ENCODE data around the gene SHROOM4.

Gene SHROOM4

DNA sequence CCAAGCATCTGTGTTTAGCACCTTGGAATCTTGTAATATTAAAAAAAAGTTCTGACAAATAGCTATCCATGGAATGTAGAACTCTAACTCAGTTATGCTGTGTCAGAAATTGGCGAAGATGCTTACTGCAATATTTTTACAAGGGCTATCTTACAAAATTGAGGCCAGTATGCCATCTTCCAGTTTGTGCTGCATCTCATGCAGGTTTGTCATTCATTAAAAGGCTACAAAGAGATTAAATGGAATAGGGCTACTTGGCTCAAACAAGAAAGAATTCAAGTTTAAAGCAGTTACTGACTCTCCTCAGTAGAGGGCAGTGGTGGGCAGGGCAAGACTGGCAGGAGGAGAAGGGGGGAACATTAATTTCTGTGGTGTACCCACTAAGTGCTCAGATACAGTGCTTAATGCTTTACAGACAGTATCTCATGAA lies 66.5 kb downstream of the SHROOM4 start:
- no peaks in the 10 kb centered on the region for H3K36me3 ChIP-seq (ENCODE audit: insufficient read depth, low read length)
- DNase-seq (peak; percentile 11), ATAC-seq (ENCODE audit: insufficient read depth, low read depth) (no peak)
- H3K9ac ChIP-seq (ENCODE audit: low read depth, low read length): no peak overlapping the region
- H4K20me1 ChIP-seq (ENCODE audit: insufficient read depth, low read length): no peaks in the 10 kb centered on the region
- TF ChIP-seq EZH2 (IDR thresholded peaks at IDR 0.05; ENCODE audit: borderline replicate concordance, low read depth, low read length, severe bottlenecking): no peak
- peak; percentile 66 for TF ChIP-seq CTCF (IDR thresholded peaks at IDR 0.05; ENCODE audit: borderline replicate concordance, extremely low read depth, low read length, poor library complexity, severe bottlenecking)
- H3K79me2 ChIP-seq (ENCODE audit: insufficient read depth, low read length): no peaks in the 10 kb centered on the region
- no peaks in the 10 kb centered on the region for H3K27me3 ChIP-seq (ENCODE audit: insufficient read depth, low read length, poor library complexity)
- no peak overlapping the region for H3K4me3 ChIP-seq (ENCODE audit: low read depth in 1 of 2, low read length in 2 of 2)
- no peak overlapping the region for H2AFZ ChIP-seq (ENCODE audit: low read depth, low read length)
- H3K27ac ChIP-seq (ENCODE audit: low read length): no peak overlapping the region
- no peaks in the 10 kb centered on the region for H3K9me3 ChIP-seq (ENCODE audit: insufficient read depth, low read length, severe bottlenecking)
- no peaks in the 10 kb centered on the region for H3K4me1 ChIP-seq (ENCODE audit: insufficient read depth, low read length)
- H3K4me2 ChIP-seq (ENCODE audit: insufficient read depth, low read length): no peak overlapping the region

DNA sequence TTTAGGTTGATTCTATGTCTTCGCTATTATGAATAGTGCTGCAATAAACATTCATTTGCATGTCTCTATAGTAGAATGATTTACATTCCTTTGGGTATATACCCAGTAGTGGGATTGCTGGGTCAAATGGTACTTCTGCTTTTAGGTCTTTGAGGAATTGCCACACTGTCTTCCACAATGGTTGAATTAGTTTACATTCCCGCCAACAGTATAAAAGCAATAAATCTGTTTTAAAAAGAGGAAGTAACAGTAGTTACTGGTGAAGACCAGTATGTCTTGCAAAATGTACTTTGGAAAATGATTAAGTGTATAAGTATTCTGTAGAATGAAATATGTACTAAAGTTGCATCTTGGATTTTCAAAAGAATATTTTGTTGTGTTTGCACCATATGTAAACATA lies 77.3 kb downstream of the SHROOM4 start:
- no peak overlapping the region for H3K4me3 ChIP-seq (ENCODE audit: low read depth in 1 of 2, low read length in 2 of 2)
- H3K9me3 ChIP-seq (ENCODE audit: insufficient read depth, low read length, severe bottlenecking): no peaks in the 10 kb centered on the region
- H2AFZ ChIP-seq (ENCODE audit: low read depth, low read length): no peak overlapping the region
- ATAC-seq (ENCODE audit: insufficient read depth, low read depth) (no peak), DNase-seq (no peak)
- no peak overlapping the region for H3K9ac ChIP-seq (ENCODE audit: low read depth, low read length)
- H3K27ac ChIP-seq (ENCODE audit: low read length): no peak overlapping the region
- H4K20me1 ChIP-seq (ENCODE audit: insufficient read depth, low read length): no peaks in the 10 kb centered on the region
- no peak overlapping the region for H3K4me2 ChIP-seq (ENCODE audit: insufficient read depth, low read length)
- H3K27me3 ChIP-seq (ENCODE audit: insufficient read depth, low read length, poor library complexity): no peaks in the 10 kb centered on the region
- no peaks in the 10 kb centered on the region for H3K4me1 ChIP-seq (ENCODE audit: insufficient read depth, low read length)
- no peaks in the 10 kb centered on the region for H3K36me3 ChIP-seq (ENCODE audit: insufficient read depth, low read length)
- no peaks in the 10 kb centered on the region for H3K79me2 ChIP-seq (ENCODE audit: insufficient read depth, low read length)
- no peak for TF ChIP-seq EZH2 (IDR thresholded peaks at IDR 0.05; ENCODE audit: borderline replicate concordance, low read depth, low read length, severe bottlenecking)
- no peak for TF ChIP-seq CTCF (IDR thresholded peaks at IDR 0.05; ENCODE audit: borderline replicate concordance, extremely low read depth, low read length, poor library complexity, severe bottlenecking)

- H3K4me1 ChIP-seq (ENCODE audit: insufficient read depth, low read length): no peaks in the 10 kb centered on the region
- no peak overlapping the region for H2AFZ ChIP-seq (ENCODE audit: low read depth, low read length)
- ATAC-seq (ENCODE audit: insufficient read depth, low read depth): no peak
- H3K79me2 ChIP-seq (ENCODE audit: insufficient read depth, low read length): no peaks in the 10 kb centered on the region
- no peak overlapping the region for H3K9ac ChIP-seq (ENCODE audit: low read depth, low read length)
- TF ChIP-seq EZH2 (IDR thresholded peaks at IDR 0.05; ENCODE audit: borderline replicate concordance, low read depth, low read length, severe bottlenecking) (no peak), CTCF (IDR thresholded peaks at IDR 0.05; ENCODE audit: borderline replicate concordance, extremely low read depth, low read length, poor library complexity, severe bottlenecking) (no peak)
- DNase-seq: no peak
- no peak overlapping the region for H3K4me3 ChIP-seq (ENCODE audit: low read depth in 1 of 2, low read length in 2 of 2)
- H3K27me3 ChIP-seq (ENCODE audit: insufficient read depth, low read length, poor library complexity): no peaks in the 10 kb centered on the region
- no peak overlapping the region for H3K4me2 ChIP-seq (ENCODE audit: insufficient read depth, low read length)
- H4K20me1 ChIP-seq (ENCODE audit: insufficient read depth, low read length): no peaks in the 10 kb centered on the region
- H3K36me3 ChIP-seq (ENCODE audit: insufficient read depth, low read length): no peaks in the 10 kb centered on the region
- H3K9me3 ChIP-seq (ENCODE audit: insufficient read depth, low read length, severe bottlenecking): no peaks in the 10 kb centered on the region
- no peak overlapping the region for H3K27ac ChIP-seq (ENCODE audit: low read length)
Observed at GRCh38 chrX:50726296-50726695, 87.7 kb downstream of the SHROOM4 start.

- Histone ChIP-seq H4K20me1 (ENCODE audit: insufficient read depth, low read length) (no peaks in the 10 kb centered on the region), H3K9ac (ENCODE audit: low read depth, low read length) (no peak overlapping the region), H3K79me2 (ENCODE audit: insufficient read depth, low read length) (no peaks in the 10 kb centered on the region), H2AFZ (ENCODE audit: low read depth, low read length) (no peak overlapping the region), H3K36me3 (ENCODE audit: insufficient read depth, low read length) (no peaks in the 10 kb centered on the region), H3K9me3 (ENCODE audit: insufficient read depth, low read length, severe bottlenecking) (no peaks in the 10 kb centered on the region), H3K4me1 (ENCODE audit: insufficient read depth, low read length) (no peaks in the 10 kb centered on the region), H3K4me3 (ENCODE audit: low read depth in 1 of 2, low read length in 2 of 2) (no peak overlapping the region), H3K4me2 (ENCODE audit: insufficient read depth, low read length) (no peak overlapping the region), H3K27me3 (ENCODE audit: insufficient read depth, low read length, poor library complexity) (no peaks in the 10 kb centered on the region), H3K27ac (ENCODE audit: low read length) (no peak overlapping the region)
- no peak for DNase-seq
- no peak for ATAC-seq (ENCODE audit: insufficient read depth, low read depth)
- TF ChIP-seq EZH2 (IDR thresholded peaks at IDR 0.05; ENCODE audit: borderline replicate concordance, low read depth, low read length, severe bottlenecking) (no peak), CTCF (IDR thresholded peaks at IDR 0.05; ENCODE audit: borderline replicate concordance, extremely low read depth, low read length, poor library complexity, severe bottlenecking) (no peak)
Observed at GRCh38 chrX:50725310-50725709, 88.7 kb downstream of the SHROOM4 start.

Measured in DND-41 (cell line).